SK-N-SH (cell line): ENCODE results near the gene RABL6. TPM values are rescaled to one million over a fixed set of nuclear protein-coding genes. Genes with fewer than 3 reads are reported as not detected.
"Not testable (repeated sequence)": the region's sequence is repeated elsewhere in the genome, so short reads cannot be mapped to it uniquely, and the experiment has no call there.

ENCODE experiments used
- CTCF ChIA-PET: fragments of 300-600, 350-600 bp; formaldehyde crosslinking; extraction: SDS; loops from one replicate; lab custom pipeline; 2021; lab: Yijun Ruan, JAX
- POLR2A ChIA-PET: fragments of 350-600 bp; sonication (Branson Sonifier 250); formaldehyde crosslinking; extraction: SDS; loops from one replicate; lab custom pipeline; 2020; ENCODE audit warnings: antibody characterized with exemption, inconsistent platforms; lab: Yijun Ruan, JAX
- DNase-seq: peaks from one replicate; pipeline ENCODE4 v3.0.0; 2012
- H2AFZ ChIP-seq: fragments of 200-600 bp; sonication (generic); 2 replicates; pipeline ENCODE4 v1.8.1; 2016; ENCODE audit warnings: antibody characterized with exemption, mild to moderate bottlenecking, low read depth
- H3F3A ChIP-seq: fragments of 200-600 bp; sonication (generic); replicated peaks from 2 replicates; pipeline ENCODE3; 2016; ENCODE audit warnings: antibody characterized with exemption, mild to moderate bottlenecking; ENCODE audit not compliant: insufficient read depth
- H3K27ac ChIP-seq, 2 experiments: fragments of 200-500 bp in 1 of 2; fragments of 200-600 bp in 1 of 2; sonication (Bioruptor generic) in 1 of 2; sonication (generic), shearing (Covaris generic) in 1 of 2; 2 replicates each; pipeline versions ENCODE4 v1.5.1 to v1.6.1; 2014 to 2016; ENCODE audit warnings: low read depth in 2 of 2, inconsistent platforms in 1 of 2, low read length in 1 of 2, mild to moderate bottlenecking in 1 of 2, mixed read lengths in 1 of 2
- H3K27me3 ChIP-seq: fragments of 200-600 bp; sonication (generic), shearing (Covaris generic); 2 replicates; pipeline ENCODE4 v1.6.1; 2016; ENCODE audit warnings: mixed run types; ENCODE audit not compliant: insufficient read depth
- H3K36me3 ChIP-seq, 2 experiments: fragments of 200-500 bp in 1 of 2; fragments of 200-600 bp in 1 of 2; sonication (Bioruptor generic) in 1 of 2; sonication (generic) in 1 of 2; replicated peaks in 1 of 2; 2 replicates each; pipeline versions ENCODE3 to v1.5.1; 2014 to 2016; ENCODE audit warnings: low read length in 1 of 2, mild to moderate bottlenecking in 1 of 2; ENCODE audit not compliant: insufficient read depth in 2 of 2, control insufficient read depth in 1 of 2
- H3K4me1 ChIP-seq, 2 experiments: fragments of 200-500 bp in 1 of 2; fragments of 200-600 bp in 1 of 2; sonication (Bioruptor generic) in 1 of 2; sonication (generic), shearing (Covaris generic) in 1 of 2; 2 replicates each; pipeline versions ENCODE4 v1.5.1 to v1.6.1; 2014 to 2016; ENCODE audit warnings: low read depth in 1 of 2, low read length in 1 of 2, mixed run types in 1 of 2; ENCODE audit not compliant: insufficient read depth in 2 of 2, control insufficient read depth in 1 of 2
- H3K4me2 ChIP-seq: fragments of 200-600 bp; sonication (generic), shearing (Covaris generic); 2 replicates; pipeline ENCODE4 v1.6.1; 2017; ENCODE audit warnings: mixed run types
- H3K4me3 ChIP-seq, 2 experiments: fragments of 200-500 bp in 1 of 2; fragments of 200-600 bp in 1 of 2; sonication (Bioruptor generic) in 1 of 2; sonication (generic), shearing (Covaris generic) in 1 of 2; 2 replicates each; pipeline versions ENCODE4 v1.5.1 to v1.8.1; 2014 to 2016; ENCODE audit warnings: low read depth in 2 of 2, inconsistent platforms in 1 of 2, low read length in 1 of 2, mild to moderate bottlenecking in 1 of 2, mixed read lengths in 1 of 2, moderate library complexity in 1 of 2
- H3K79me2 ChIP-seq: fragments of 200-600 bp; sonication (generic); 2 replicates; pipeline ENCODE4 v1.8.1; 2017; ENCODE audit warnings: mild to moderate bottlenecking; ENCODE audit not compliant: insufficient read depth
- H3K9ac ChIP-seq: fragments of 200-600 bp; sonication (generic); 2 replicates; pipeline ENCODE4 v1.6.1; 2017; ENCODE audit warnings: mixed run types
- H3K9me2 ChIP-seq: fragments of 200-600 bp; sonication (generic); 2 replicates; pipeline ENCODE4 v1.6.1; 2017; ENCODE audit warnings: mixed run types
- H3K9me3 ChIP-seq: fragments of 200-600 bp; sonication (generic); 2 replicates; pipeline ENCODE4 v1.6.1; 2017; ENCODE audit warnings: mixed run types, mild to moderate bottlenecking, moderate library complexity
- H4K20me1 ChIP-seq: fragments of 200-600 bp; sonication (generic); 2 replicates; pipeline ENCODE4 v1.6.1; 2017; ENCODE audit warnings: mild to moderate bottlenecking, mixed run types; ENCODE audit not compliant: insufficient read depth
- CTCF ChIP-seq: fragments of 200-600 bp; sonication (generic); IDR thresholded peaks from 2 replicates; pipeline ENCODE4 v1.6.1; 2017; ENCODE audit warnings: antibody characterized with exemption, mild to moderate bottlenecking, moderate library complexity
- EP300 ChIP-seq, 2 experiments: IDR thresholded peaks; 2 replicates each; pipeline versions ENCODE4 v1.4.0 to v1.6.1; 2012; ENCODE audit warnings: borderline replicate concordance in 1 of 2, low read depth in 1 of 2, low read length in 1 of 2
- EZH2phosphoT487 ChIP-seq: fragments of 200-600 bp; sonication (generic); IDR thresholded peaks from 2 replicates; pipeline ENCODE4 v1.6.1; 2017; ENCODE audit warnings: low read depth, mixed run types, mild to moderate bottlenecking, antibody characterized with exemption, moderate library complexity, borderline replicate concordance
- FOXM1 ChIP-seq: IDR thresholded peaks from 2 replicates; pipeline ENCODE4 v1.4.0; 2012; ENCODE audit warnings: low read depth, mild to moderate bottlenecking
- IRF3 ChIP-seq: fragments of 150-350 bp; IDR thresholded peaks from 2 replicates; pipeline ENCODE4 v1.6.1; 2016; ENCODE audit warnings: mild to moderate bottlenecking, low read depth, low read length
- JUND ChIP-seq: IDR thresholded peaks from 2 replicates; pipeline ENCODE4 v1.4.0; 2012
- MEF2A ChIP-seq: IDR thresholded peaks from 2 replicates; pipeline ENCODE4 v1.4.0; 2012; ENCODE audit warnings: low read depth, borderline replicate concordance
- MXI1 ChIP-seq: IDR thresholded peaks from 2 replicates; pipeline ENCODE4 v1.6.1; 2012; ENCODE audit warnings: mild to moderate bottlenecking, low read depth, low read length, improper control_type of control experiment
- NRF1 ChIP-seq: IDR thresholded peaks from 2 replicates; pipeline ENCODE4 v1.6.1; 2012; ENCODE audit warnings: low read depth, mild to moderate bottlenecking, low read length
- POLR2AphosphoS5 ChIP-seq: IDR thresholded peaks from 2 replicates; pipeline ENCODE4 v1.6.1; 2012; ENCODE audit warnings: low read depth, low read length
- RCOR1 ChIP-seq: fragments of 150-350 bp; IDR thresholded peaks from 2 replicates; pipeline ENCODE4 v1.6.1; 2017; ENCODE audit warnings: antibody characterized with exemption, low read length
- REST ChIP-seq: IDR thresholded peaks from 2 replicates; pipeline ENCODE4 v1.6.1; 2012; ENCODE audit warnings: mild to moderate bottlenecking, low read depth, low read length, moderate library complexity
- RFX5 ChIP-seq: IDR thresholded peaks from 2 replicates; pipeline ENCODE4 v1.6.1; 2012; ENCODE audit warnings: mild to moderate bottlenecking, improper control_type of control experiment, low read length
- TCF12 ChIP-seq: IDR thresholded peaks from 2 replicates; pipeline ENCODE4 v1.4.0; 2012
- USF1 ChIP-seq: IDR thresholded peaks from 2 replicates; pipeline ENCODE4 v1.4.0; 2012; ENCODE audit warnings: low read depth, borderline replicate concordance
- USF2 ChIP-seq: fragments of 150-350 bp; IDR thresholded peaks from 2 replicates; pipeline ENCODE4 v1.6.1; 2017; ENCODE audit warnings: antibody characterized with exemption, low read length, low read depth, borderline replicate concordance
- WGBS: methylation state at CpG from one replicate; pipeline ENCODE4 v1.1.6; 2017; ENCODE audit warnings: low lambda C conversion rate; 5-methylcytosine and 5-hydroxymethylcytosine counted together
- polyA plus RNA-seq, 3 experiments: library from polyadenylated mRNA; depleted of rRNA; stranded (reverse); fragments of >200 nt; gene quantifications; 2 replicates each; pipeline ENCODE4 v1.2.3, GENCODE V29; 2012

The RABL6 gene
- polyA plus RNA-seq, 1 of the 3 experiments (the other 2 are of a cell fraction): 43.6 TPM

GRCh38 chr9:136788644-136789522 is 18.9 kb upstream of the RABL6 start:
- 77% methylated on average over 24 of the region's 27 CpGs for WGBS

GRCh38 chr9:136789523-136789937 is 18.2 kb upstream of the RABL6 start:
- Histone ChIP-seq H3K4me2 (no peak overlapping the region), H3K4me3 (no peak overlapping the region), H3K27ac (no peak overlapping the region), H4K20me1 (peaks cover 5% of the 10 kb centered on the region; the same call in 1 of the 2 replicates), H2AFZ (no peak overlapping the region), H3K9me2 (no peaks in the 10 kb centered on the region), H3F3A (peaks cover 9% of the 10 kb centered on the region), H3K79me2 (peaks cover 11% of the 10 kb centered on the region), H3K4me1 (peaks cover 7 to 24% of the 10 kb centered on the region in 2 experiments), H3K9ac (no peak overlapping the region), H3K27me3 (no peaks in the 10 kb centered on the region), H3K36me3 (peaks cover 0 to 9% of the 10 kb centered on the region in 2 experiments)
- POLR2A ChIA-PET: no interaction called here
- no peak for DNase-seq
- CTCF ChIA-PET: interaction anchor here (3.6 kb wide), 1 partner anchor 246 kb away, joined by 17 read pairs; no protein-coding TSS in a partner anchor
- whole genome bisulfite sequencing: 96% methylated on average over 1 of the region's 3 CpGs
- TF ChIP-seq RFX5: no peak
- TF ChIP-seq FOXM1: no peak
- no peak for TF ChIP-seq NRF1
- TF ChIP-seq CTCF: no peak
- TF ChIP-seq REST: no peak
- TF ChIP-seq TCF12: no peak
- no peak for TF ChIP-seq USF2
- no peak for TF ChIP-seq EP300 (IDR thresholded peaks at IDR 0.05; ENCODE audit: borderline replicate concordance in 1 of 2, low read depth in 1 of 2, low read length in 1 of 2)
- no peak for TF ChIP-seq MEF2A
- no peak for TF ChIP-seq RCOR1
- no peak for TF ChIP-seq IRF3
- no peak for TF ChIP-seq EZH2phosphoT487
- no peak for TF ChIP-seq MXI1
- TF ChIP-seq JUND: no peak
- TF ChIP-seq POLR2AphosphoS5: no peak
- no peak for TF ChIP-seq USF1
- TF ChIP-seq, all 33 proteins: peak for 0
- H3K9me3 ChIP-seq: no peaks in the 10 kb centered on the region

More at GRCh38 chr9:136788644-136789522, 18.9 kb upstream of the RABL6 start:
- CTCF ChIA-PET: interaction anchor here (0.7 to 3.9 kb wide), 16 partner anchors 14 to 279 kb away, joined by 3 to 57 read pairs (median 5); partner anchors contain the start of genes AJM1, CLIC3, LCN8 and NPDC1
- Histone ChIP-seq H3K79me2 (peaks cover 11% of the 10 kb centered on the region), H3F3A (peaks cover 12% of the 10 kb centered on the region), H3K4me1 (peaks cover 7 to 24% of the 10 kb centered on the region in 2 experiments)
- H3K9me2 ChIP-seq, H3K36me3 ChIP-seq, DNase-seq, H2AFZ ChIP-seq, H3K9me3 ChIP-seq, H3K9ac ChIP-seq, H3K4me3 ChIP-seq, H3K4me2 ChIP-seq, POLR2A ChIA-PET, H4K20me1 ChIP-seq, H3K27ac ChIP-seq, H3K27me3 ChIP-seq: not testable (repeated sequence)
